Astrocyte (in vitro differentiated cells and primary cell): ENCODE data around the gene CD27.

Experiments
- CTCF ChIP-seq: IDR thresholded peaks from 2 replicates; pipeline ENCODE4 v1.5.1; 2011; ENCODE audit warnings: low read depth, mild to moderate bottlenecking, inconsistent platforms, low read length, moderate library complexity; ENCODE audit not compliant: insufficient read depth
- EZH2 ChIP-seq: IDR thresholded peaks from 2 replicates; pipeline ENCODE4 v1.6.1; 2012; ENCODE audit warnings: mild to moderate bottlenecking, low read length, inconsistent platforms; ENCODE audit not compliant: insufficient read depth

GRCh38 chr12:6466184-6466573 lies 21.4 kb downstream of the CD27 start:
- TF ChIP-seq CTCF: no peak
- TF ChIP-seq EZH2: no peak
